Central memory CD4-positive, alpha-beta T cell (primary cell): ENCODE measurements around the gene AGPAT1.

Experiments used
- DNase-seq: peaks from one replicate; pipeline ENCODE4 v3.0.0; 2022

The AGPAT1 gene

GRCh38 chr6:32168807-32169591, 6.9 kb downstream of the AGPAT1 start:
- no peak for DNase-seq

DNA sequence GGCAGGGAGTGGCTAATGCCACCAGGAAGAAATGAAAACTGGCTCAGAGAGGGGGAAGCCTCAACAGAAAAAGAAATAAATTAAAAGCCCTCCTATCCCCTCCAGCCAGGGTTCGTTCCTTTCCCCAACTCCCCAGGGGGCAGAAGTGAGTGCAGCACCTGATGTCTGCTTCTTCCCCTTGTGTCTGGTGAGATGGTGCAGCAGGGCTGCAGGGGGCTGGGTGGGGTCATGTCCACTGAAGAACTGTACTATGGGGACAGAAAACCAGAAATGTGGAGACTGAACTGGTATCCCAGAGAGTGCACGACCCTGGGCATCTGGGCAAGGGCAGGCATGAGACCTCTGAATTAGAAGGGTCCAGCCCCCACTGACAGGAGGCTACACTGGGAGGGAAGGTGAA, 7.5 kb downstream of the AGPAT1 start:
- DNase-seq = no peak

GRCh38 chr6:32167761-32168262, 8.1 kb downstream of the AGPAT1 start:
- DNase-seq = no peak

GRCh38 chr6:32167154-32167760, 8.6 kb downstream of the AGPAT1 start:
- no peak for DNase-seq

GRCh38 chr6:32166411-32167061, 9.3 kb downstream of the AGPAT1 start:
- no peak for DNase-seq

GRCh38 chr6:32164295-32164694, 11.6 kb downstream of the AGPAT1 start, which contains the start of gene EGFL8:
Gene EGFL8 (plus strand): TSS chr6:32164595. CDS start chr6:32166166, 1,571 bp downstream.
- DNase-seq = no peak

DNA sequence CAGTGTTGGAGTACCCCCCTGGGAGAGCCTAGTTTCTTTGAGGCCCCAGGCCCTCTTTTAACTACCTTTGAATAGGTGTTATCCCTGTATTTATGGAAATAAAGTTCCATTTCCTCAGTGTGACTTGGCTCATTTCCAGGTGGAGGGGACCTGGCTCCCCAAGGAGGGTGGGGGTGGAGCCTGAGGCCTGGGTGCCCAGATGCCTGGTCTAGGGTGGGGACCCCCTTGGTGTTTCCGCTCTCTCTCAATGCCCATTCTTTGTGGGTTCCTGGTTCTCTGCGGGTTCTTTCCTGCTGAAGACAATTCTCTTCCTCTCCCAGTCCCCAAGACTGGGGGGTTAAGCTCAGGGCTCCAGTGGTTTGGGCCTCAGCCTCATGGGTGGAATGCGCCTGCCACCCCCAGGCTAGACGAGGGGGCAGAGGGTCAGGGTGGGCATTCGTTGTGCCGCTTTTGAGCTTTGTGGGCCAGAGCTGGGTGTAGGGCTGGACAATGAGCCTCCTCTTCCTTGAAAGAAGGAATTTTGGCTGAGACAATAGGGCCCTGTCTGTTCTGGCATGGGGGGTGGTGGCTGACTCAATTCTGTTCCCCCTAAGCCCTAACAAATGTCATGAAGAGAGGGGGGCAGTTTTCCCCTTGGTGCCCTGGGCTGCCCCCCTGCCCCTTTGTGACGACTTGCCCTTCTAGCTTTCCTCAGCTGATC, 12.2 kb downstream of the AGPAT1 start:
- no peak for DNase-seq

GRCh38 chr6:32158052-32158451, 17.8 kb downstream of the AGPAT1 start:
- no peak for DNase-seq

- DNase-seq = no peak
Measured at GRCh38 chr6:32156891-32157290, 19.0 kb downstream of the AGPAT1 start.

GRCh38 chr6:32154514-32155161, 21.2 kb downstream of the AGPAT1 start:
- peak; percentile 63 for DNase-seq

DNA sequence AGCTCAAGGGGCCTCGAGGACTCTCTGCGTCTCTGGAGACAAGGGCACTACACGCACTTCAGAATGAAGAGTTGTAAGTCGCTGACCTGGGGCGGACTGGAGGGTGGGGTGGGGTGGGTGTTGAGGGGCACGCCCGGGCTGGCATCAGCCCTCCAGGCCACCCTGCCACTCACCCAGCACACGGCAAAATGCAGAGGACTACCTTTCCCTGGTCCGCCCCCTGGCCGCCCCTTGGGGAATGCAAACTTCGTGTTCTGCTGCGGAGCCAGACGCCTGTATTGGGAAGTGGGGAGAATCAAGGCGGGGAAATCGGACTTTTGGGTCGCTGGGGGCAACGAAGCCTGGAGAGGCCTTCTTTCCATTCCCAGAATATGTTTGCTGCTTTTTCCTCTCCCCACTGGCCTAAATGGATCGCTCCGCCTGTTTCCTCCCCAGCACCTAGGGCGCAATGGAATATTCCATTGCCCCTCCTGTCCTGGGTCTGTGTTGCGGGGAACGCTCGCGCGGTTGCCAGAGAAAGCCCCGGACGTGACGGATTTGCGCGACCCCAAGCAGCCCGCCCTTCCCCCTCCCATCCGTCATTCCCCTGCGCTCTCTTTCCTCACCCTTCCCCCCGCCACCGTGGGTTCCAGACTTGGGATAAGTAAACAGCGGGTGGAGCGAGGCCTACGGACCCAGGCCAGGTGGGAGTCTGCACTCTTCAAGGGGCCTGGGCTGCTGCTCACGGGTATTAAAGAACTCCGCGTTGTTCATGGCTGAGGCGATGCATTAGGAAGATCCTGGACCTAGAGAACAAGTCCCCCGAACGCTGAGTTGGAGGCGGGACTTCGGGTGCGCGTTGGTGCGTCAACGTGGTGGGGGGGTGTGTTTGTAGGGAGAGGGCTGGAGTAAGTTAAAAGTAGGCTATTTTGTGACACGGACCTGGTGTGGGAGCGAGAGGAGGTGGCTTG, 22.0 kb downstream of the AGPAT1 start, which contains the start of gene PPT2:
Gene PPT2, plus strand, starts transcription at position 578 of the 950 bp plus-strand sequence. CDS start 454 bp downstream, outside the sequence.
- DNase-seq = peak; percentile 70

GRCh38 chr6:32152769-32153563, 22.9 kb downstream of the AGPAT1 start:
- no peak for DNase-seq

GRCh38 chr6:32151863-32152768, 23.8 kb downstream of the AGPAT1 start, which contains the start of gene PRRT1:
Gene PRRT1 (minus strand): TSS chr6:32151939. CDS start chr6:32151827, 112 bp downstream.
- DNase-seq = no peak

DNA sequence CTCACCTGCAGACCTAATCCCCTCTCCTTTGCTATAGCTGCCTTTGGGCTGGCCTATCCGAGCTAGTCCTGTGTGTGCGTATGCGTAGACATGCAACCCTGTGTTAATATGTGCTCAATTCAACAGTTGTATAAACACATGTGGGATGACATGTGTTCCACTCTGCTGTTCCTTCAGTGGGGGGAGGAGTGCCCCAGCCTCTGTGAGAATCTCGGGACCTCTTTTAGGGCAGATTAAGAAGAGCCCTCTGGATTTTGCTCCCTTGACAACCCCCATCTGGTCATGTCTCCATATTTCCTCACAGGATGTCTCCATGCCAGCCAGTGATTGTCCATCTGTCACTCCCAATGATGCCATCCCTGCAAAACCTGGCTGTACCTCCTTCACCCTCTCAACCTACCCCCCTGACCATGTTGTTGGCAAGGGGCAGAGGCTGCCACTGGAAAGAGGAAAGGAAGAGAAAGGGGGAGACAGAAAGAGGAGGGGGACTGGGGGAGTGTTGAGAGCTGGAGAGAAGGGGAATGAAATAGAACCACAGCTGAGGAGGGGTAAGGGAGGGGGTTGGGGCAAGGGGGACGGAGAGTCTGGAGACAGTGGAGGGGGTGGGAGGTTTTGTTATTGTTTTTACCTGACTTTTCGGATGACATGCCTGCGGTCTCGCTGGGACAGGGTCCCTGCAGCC, 24.6 kb downstream of the AGPAT1 start:
- DNase-seq = no peak

DNA sequence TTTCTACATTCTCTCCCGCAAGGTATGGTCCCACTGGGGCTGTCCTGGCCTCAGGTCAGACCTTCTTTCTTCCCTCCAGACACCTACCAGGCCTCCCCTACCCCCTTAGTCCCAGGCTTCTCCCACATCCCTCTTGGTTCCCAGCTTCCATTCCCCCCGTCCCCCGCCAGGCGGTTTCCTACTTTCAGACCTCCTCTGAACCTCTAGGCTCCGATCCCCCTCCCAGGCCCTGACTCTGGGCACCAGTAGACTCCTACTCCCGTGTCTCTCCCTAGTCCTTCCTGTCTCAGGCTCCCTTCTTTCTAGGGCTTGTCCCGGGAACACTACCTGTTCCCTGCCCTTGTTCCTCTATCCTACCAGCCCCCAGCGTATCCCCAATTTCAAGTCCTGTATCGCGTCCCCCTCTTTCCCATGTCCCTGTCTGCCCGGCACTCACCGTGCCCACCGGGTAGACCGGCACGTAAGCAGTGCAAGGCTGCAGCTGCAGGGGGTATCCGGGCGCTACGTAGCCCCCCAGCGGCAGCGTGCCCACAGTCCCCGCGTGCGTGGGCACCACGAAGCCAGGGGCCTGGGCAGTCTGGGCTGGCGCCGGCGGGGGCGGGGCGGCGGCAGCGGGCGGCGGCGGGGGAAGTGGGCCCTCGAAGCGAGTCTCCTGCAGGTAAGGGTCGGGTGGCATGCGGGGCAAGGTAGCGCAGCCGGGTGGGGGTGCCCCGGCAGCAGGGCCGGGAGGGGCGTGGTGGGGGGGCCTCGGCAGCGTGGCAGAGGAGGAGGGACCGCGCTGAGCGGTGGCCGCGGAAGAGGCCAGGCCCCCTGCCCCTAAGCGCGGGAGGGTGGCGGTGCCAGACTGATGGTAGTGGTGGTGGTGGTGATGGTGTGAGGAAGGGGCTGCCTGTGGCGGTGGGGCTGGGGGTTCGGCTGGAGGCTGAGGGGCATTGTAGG, 25.7 kb downstream of the AGPAT1 start:
- no peak for DNase-seq

DNA sequence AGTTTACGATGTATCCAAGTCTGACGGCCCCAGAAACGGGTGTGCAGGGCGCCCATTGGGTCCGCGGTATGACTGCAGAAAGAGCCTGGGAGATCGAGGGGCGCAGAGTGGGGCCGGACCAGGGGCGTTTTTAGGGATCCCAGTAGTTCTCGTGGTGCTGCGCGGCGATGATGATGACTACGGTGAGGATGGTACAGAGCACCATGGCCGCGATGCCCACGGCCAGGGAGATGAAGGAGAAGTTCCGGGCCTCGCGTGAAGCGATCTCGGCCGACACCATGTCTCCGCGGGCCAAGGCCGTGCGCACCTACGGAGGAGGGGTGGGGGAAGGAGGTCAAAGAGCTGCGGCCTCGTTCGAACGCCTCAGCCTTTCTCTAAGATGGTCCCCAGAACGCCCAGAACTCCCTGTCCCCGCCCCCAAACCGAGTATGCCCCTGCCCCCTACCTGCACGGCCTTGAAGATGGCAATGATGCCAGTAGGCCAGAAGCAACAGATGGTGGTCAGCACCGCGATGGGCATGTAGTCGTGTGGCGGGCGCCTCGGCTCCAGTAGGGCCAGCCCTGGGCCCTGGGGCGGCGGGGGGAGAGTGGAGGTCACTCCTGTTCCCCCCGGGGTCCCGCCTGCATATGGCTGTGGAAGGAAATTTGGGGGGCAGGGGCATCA, 26.7 kb downstream of the AGPAT1 start:
- no peak for DNase-seq
